BJ (cell line): ENCODE results near the gene SOCS1. TPM values are rescaled to one million over a fixed set of nuclear protein-coding genes. Genes with fewer than 3 reads are reported as not detected.
"Not testable (repeated sequence)": the region's sequence is repeated elsewhere in the genome, so short reads cannot be mapped to it uniquely, and the experiment has no call there.

Experiments used
- CTCF ChIA-PET: fragments of 350-600 bp; formaldehyde crosslinking; extraction: SDS; loops from one replicate; lab custom pipeline; 2021; ENCODE audit warnings: antibody characterized with exemption, inconsistent platforms; lab: Yijun Ruan, JAX
- POLR2A ChIA-PET: fragments of 300-600 bp; sonication (Branson Sonifier 250); formaldehyde crosslinking; extraction: SDS; loops from one replicate; lab custom pipeline; 2021; ENCODE audit warnings: antibody characterized with exemption; lab: Charles Lee
- DNase-seq: peaks from one replicate; pipeline ENCODE4 v3.0.0-alpha.2; 2011; ENCODE audit warnings: low read depth
- H3K27me3 ChIP-seq: 2 replicates; pipeline ENCODE4 v1.6.0; 2011; ENCODE audit warnings: low read length; ENCODE audit not compliant: control insufficient read depth, insufficient read depth
- H3K36me3 ChIP-seq: 2 replicates; pipeline ENCODE4 v1.5.1; 2011; ENCODE audit warnings: low read length; ENCODE audit not compliant: control insufficient read depth, insufficient read depth
- H3K4me3 ChIP-seq: 2 replicates; pipeline ENCODE4 v1.5.1; 2011; ENCODE audit warnings: low read depth, mild to moderate bottlenecking, control low read depth, low read length
- polyA plus RNA-seq: library from polyadenylated mRNA; depleted of rRNA; stranded (reverse); fragments of >200 nt; gene quantifications from 2 replicates; pipeline ENCODE4 v1.2.3, GENCODE V29; 2011
- TF ChIP-seq, protein P1 (sequence below): IDR thresholded peaks from 2 replicates; pipeline ENCODE4 v1.5.1; 2011; ENCODE audit warnings: low read depth, mild to moderate bottlenecking, control low read depth, inconsistent platforms, low read length, moderate library complexity; ENCODE audit not compliant: insufficient read depth

The SOCS1 gene
- polyA plus RNA-seq, 1 experiment = 2.6 TPM

DNA sequence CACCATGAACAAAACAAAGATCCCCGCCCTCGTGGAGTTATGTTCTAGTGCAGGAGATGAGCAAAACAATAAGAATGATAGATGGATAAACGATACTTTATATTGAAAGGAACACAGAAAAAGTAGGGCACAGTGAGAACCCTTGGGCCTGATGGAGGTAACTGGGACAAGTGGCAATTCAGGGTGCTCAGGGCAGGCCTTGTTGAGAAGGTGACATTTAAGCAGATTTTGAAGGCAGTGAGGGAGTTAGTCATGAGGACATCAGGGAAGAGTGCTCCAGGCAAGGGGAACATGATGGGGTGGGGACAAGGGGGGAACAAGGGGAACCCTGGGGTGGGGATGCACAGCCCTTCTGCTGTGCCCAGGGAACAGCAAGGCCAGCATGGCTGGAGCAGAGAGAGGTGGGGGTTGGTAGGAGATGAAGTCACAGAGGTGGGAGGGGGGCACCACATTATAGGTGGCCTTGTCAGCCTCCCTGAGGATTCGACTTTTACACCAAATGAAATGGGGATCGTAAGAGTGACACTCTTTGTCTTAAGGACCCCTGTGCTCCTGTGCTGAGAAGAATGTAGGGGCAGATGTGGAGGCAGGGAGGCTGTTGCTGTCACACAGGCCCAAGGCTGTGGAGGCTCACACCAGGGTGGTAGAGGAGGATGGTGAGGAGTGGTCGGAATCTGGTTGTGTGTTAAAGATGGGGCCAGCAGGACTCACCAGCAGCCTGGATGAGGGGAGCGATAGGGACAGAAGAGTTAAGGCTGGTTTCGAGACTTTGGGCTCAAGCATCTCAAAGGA lies 34.3 kb upstream of the SOCS1 start:
- H3K36me3 ChIP-seq = no peaks in the 10 kb centered on the region
- CTCF ChIA-PET = no interaction called here

DNA sequence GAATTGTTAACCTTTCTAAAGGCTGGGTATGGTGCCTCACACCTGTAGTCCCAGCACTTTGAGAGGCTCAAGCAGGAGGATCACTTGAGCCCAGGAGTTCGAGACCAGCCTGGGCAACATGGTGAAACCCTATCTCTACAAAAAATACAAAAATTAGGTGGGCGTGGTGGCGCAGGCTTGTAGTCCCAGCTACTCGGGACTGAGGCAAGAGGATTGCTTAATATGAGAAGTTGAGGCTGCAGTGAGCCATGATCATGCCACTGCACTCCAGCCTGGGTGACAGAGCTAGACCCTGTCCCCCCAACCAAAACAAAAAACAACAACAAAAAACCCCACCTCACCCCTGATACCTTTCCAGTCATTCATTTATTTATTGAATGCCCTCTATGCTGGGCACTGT lies 33.7 kb upstream of the SOCS1 start:
- CTCF ChIA-PET = interaction anchor here (0.6 kb wide), 1 partner anchor 131 kb away, joined by 4 read pairs; no protein-coding TSS in a partner anchor
- H3K4me3 ChIP-seq, DNase-seq, POLR2A ChIA-PET, H3K36me3 ChIP-seq, H3K27me3 ChIP-seq: not testable (repeated sequence)

More for the DNA sequence above, 34.3 kb upstream of the SOCS1 start:
- TF ChIP-seq, protein P1, sequence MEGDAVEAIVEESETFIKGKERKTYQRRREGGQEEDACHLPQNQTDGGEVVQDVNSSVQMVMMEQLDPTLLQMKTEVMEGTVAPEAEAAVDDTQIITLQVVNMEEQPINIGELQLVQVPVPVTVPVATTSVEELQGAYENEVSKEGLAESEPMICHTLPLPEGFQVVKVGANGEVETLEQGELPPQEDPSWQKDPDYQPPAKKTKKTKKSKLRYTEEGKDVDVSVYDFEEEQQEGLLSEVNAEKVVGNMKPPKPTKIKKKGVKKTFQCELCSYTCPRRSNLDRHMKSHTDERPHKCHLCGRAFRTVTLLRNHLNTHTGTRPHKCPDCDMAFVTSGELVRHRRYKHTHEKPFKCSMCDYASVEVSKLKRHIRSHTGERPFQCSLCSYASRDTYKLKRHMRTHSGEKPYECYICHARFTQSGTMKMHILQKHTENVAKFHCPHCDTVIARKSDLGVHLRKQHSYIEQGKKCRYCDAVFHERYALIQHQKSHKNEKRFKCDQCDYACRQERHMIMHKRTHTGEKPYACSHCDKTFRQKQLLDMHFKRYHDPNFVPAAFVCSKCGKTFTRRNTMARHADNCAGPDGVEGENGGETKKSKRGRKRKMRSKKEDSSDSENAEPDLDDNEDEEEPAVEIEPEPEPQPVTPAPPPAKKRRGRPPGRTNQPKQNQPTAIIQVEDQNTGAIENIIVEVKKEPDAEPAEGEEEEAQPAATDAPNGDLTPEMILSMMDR = no peak
- H3K4me3 ChIP-seq = no peak overlapping the region
- peaks cover 6% of the 10 kb centered on the region for H3K27me3 ChIP-seq
- POLR2A ChIA-PET = no interaction called here
- DNase-seq = no peak

DNA sequence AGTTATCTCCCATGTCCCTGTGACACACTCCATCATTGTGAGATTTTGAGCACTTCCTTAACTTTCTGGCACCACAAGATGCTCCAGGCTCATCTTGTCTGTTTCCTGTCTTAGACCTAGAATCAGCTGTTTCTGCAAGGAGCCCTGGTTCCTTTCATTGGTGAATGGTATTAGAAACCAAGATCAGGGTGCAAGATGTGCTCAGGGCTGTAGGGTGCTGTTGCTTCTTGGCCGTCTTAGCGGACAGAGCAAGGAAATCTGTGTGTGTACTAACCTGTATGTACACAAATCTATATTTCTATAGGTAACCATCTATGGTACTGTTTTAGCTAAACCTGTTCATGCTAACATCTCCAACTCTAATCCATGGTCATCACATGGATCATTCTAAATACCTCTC lies 33.2 kb upstream of the SOCS1 start:
- CTCF ChIA-PET = interaction anchor here (0.6 kb wide), 1 partner anchor 131 kb away, joined by 4 read pairs; no protein-coding TSS in a partner anchor
- Histone ChIP-seq H3K27me3 (peaks cover 6% of the 10 kb centered on the region), H3K4me3 (no peak overlapping the region), H3K36me3 (no peaks in the 10 kb centered on the region)
- TF ChIP-seq, protein P1 = no peak
- DNase-seq = no peak
- POLR2A ChIA-PET = no interaction called here

DNA sequence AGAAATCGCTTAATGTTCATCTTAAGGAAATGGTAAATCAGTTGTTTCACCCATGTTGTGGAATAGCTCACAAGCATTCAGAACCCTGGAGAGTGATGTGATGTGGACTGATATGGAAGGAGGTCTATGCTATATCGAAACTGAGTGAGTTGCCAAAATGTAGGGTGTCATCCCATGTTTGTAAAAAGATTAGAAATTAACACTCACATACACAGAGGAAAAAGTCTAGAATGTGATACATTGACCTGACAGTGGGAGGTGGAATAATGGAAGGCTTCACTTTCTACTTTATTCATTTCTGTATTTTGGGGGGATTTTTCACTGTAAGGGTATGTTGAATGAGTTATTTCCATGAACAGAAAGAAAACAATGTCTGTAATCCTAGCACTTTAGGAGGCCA lies 29.8 kb upstream of the SOCS1 start:
- Histone ChIP-seq H3K27me3 (peaks cover 10% of the 10 kb centered on the region), H3K4me3 (no peak overlapping the region), H3K36me3 (no peaks in the 10 kb centered on the region)
- no peak for DNase-seq
- TF ChIP-seq, protein P1 = no peak
- CTCF ChIA-PET = interaction anchor here (0.9 kb wide), 1 partner anchor 27 kb away, joined by 3 read pairs; no protein-coding TSS in a partner anchor
- POLR2A ChIA-PET = no interaction called here

DNA sequence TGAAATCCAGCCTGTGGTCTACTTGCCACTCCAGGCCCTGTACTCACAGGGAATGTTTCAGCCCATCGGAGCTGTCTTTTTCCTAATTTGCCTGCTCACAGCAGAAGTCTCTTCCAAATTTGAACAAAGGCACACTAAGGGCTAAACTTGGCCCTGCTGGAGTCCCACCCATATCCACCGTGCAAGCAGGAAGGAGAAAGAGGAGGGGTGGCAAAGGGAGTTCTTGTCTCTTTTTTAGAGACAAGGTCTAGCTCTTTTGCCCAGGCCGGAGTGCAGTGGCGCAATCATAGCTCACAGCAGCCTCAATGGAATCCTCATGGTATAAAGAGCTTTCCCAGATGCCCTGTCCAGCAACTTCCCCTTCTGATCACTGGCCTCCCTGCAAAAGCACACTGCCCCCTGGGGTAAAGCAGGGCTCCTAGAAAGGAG lies 27.8 kb upstream of the SOCS1 start:
- Histone ChIP-seq H3K36me3 (no peaks in the 10 kb centered on the region), H3K4me3 (no peak overlapping the region), H3K27me3 (peaks cover 7% of the 10 kb centered on the region)
- CTCF ChIA-PET = interaction anchor here (0.6 to 2.0 kb wide), 7 partner anchors 13 to 184 kb away, joined by 3 to 7 read pairs (median 4); partner anchors contain the start of gene SOCS1
- DNase-seq = no peak
- TF ChIP-seq, protein P1 = peak; percentile 21; the same call in 1 of the 2 replicates
- POLR2A ChIA-PET = no interaction called here
